ENCODE results near the gene ECT2L.

DNA sequence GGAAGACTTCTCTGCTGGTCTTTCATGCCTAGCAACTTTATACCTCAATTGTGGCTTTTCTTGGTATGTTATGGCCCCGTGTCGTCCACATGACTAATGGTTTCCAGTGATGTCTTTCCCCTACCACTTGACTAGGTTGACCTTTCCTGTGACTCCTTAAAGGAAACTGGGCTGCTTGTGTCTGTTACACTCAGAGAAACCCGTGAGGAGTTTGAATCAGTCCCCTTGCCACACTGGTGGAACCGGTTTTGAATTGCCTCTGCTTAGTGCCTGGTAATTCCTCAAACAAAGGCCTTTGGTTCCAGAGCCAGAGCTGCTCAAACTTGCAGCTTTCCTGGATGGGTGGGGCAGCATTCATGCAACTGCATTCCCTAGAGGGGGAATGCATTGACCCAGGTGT lies 21.9 kb downstream of the ECT2L start:
- TF ChIP-seq CTCF (IDR thresholded peaks at IDR 0.05; ENCODE audit: insufficient read depth, low read depth, low read length) (no peak), EZH2 (IDR thresholded peaks at IDR 0.05; ENCODE audit: insufficient read depth, low read length) (no peak)
